ENCODE measurements around the gene UGT1A9. TPM values are rescaled to one million over a fixed set of nuclear protein-coding genes. Genes with fewer than 3 reads are reported as not detected.

UGT1A9 gene
- total RNA-seq, 6 experiments from 2014 or later = not detected

DNA sequence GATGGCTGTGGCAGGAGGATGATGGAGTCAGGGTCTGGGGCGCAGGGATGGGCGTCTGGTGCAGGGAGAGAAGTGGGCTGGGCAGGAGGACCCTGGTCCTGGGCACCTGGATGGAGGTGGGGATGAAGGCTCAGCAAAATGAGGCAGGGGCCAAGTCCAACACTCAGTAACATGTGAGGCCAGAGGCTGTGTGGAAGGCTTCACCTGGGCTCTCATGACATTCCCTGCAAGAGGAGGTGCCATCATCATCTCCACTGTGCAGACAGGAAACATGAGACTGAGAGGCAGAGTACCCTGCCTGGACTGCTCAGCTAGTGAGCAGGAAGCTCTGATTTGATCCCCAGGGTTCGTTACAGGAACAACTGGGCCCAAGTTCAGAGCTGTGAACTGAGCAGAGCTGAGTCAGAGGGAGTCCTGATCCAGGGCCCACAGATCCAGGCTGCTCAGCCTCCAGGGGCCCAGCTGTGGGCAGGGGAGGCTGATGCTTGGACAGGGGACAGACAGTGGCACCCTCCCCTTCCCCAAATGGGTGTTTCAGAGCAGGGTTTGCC, 145.7 kb downstream of the UGT1A9 start:
- H3K9me3 Mint-ChIP-seq = no peaks in the 10 kb centered on the region
- TF ChIP-seq, protein P1, sequence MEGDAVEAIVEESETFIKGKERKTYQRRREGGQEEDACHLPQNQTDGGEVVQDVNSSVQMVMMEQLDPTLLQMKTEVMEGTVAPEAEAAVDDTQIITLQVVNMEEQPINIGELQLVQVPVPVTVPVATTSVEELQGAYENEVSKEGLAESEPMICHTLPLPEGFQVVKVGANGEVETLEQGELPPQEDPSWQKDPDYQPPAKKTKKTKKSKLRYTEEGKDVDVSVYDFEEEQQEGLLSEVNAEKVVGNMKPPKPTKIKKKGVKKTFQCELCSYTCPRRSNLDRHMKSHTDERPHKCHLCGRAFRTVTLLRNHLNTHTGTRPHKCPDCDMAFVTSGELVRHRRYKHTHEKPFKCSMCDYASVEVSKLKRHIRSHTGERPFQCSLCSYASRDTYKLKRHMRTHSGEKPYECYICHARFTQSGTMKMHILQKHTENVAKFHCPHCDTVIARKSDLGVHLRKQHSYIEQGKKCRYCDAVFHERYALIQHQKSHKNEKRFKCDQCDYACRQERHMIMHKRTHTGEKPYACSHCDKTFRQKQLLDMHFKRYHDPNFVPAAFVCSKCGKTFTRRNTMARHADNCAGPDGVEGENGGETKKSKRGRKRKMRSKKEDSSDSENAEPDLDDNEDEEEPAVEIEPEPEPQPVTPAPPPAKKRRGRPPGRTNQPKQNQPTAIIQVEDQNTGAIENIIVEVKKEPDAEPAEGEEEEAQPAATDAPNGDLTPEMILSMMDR (IDR thresholded peaks at IDR 0.05) = no peak
- no peak for DNase-seq
- peaks cover 20% of the 10 kb centered on the region for H3K27me3 Mint-ChIP-seq (ENCODE audit: insufficient read depth)
- H3K4me3 Mint-ChIP-seq = no peak overlapping the region
- H3K27ac Mint-ChIP-seq = no peak overlapping the region
- no peaks in the 10 kb centered on the region for H3K4me1 Mint-ChIP-seq (ENCODE audit: low read depth)
- H3K36me3 Mint-ChIP-seq (ENCODE audit: low read depth) = no peaks in the 10 kb centered on the region

DNA sequence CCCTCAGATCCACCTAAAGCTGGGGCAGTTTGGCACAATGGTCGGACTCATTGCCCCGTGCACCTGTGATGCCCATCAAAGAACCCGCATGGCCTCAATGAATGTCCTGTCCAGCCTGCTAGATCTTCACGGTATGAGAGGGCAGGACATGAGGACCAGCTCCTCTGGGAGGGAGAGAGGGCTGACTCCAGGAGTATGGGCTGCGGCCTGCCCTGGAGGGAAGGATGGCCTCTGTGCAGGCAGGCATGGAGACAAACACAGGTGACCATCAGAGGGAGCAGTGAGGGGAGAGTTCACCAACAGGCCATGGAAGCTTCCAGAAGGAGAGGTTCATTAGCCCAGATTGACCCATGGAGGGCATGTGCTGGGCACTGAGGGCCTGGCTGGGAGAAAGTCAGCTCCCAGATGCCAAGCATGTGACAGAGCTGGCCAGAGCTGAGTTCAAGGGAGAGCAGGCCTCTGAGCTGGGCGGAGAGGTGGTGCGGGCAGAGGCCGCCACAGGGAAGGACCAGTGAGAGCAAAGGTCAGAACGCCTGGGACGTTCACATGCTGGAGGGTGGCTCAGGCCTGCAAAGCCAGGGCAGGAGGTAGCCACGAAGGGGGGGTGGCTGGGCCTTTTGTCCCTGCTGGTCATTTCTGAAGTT, 146.4 kb downstream of the UGT1A9 start:
- Mint-ChIP-seq H3K9me3 (no peaks in the 10 kb centered on the region), H3K4me1 (ENCODE audit: low read depth) (no peaks in the 10 kb centered on the region), H3K27me3 (ENCODE audit: insufficient read depth) (peaks cover 22% of the 10 kb centered on the region), H3K36me3 (ENCODE audit: low read depth) (no peaks in the 10 kb centered on the region), H3K27ac (no peak overlapping the region), H3K4me3 (no peak overlapping the region)
- TF ChIP-seq, protein P1 (IDR thresholded peaks at IDR 0.05) = no peak
- DNase-seq = no peak

DNA sequence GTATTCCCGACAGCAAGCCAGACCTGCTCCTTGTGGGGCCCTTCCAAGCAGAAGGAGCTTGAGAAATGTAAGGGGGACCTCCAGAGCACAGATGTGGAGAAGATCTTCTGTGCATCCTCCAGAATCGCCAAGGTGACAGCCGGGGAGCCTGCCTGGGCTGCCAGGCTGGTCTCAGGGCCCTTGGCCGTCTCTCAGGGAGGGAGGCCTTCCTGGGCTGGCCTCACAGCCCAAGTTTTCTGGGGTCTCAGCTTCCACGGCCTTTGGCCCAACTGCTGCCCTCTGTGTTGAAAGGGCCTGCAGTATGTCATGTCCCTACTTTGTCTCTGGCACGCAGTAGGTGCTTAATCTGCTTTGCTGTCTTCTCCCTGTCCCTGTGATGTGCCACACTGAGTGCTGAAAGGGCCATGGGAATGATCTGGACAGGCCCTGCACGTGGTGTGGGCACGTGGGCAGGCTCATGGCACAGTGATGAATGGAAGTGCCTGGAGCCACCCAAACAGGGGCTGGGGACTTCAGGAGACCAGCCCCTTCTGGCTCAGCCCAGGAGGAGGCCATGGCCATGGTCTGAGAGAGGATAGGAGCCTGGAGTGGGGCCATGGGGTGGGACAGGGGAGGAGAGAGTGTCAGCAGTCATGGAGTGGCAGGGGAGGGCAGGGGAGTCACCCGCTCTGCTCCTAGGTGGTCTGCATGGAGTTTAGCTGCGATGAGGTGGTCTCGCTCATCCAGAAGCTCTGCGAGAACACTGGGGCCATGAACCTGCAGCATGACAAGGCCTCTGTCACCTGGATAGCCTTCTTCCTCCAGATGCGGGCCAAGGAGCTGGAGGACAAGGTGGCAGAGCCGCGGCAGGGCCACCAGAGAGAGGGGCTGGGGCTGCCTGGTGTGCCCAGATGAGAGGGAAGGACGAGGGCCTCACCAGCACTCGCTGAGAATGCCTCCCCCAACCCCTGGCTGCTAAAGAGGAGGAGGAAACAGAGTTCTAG, 147.2 kb downstream of the UGT1A9 start:
- Mint-ChIP-seq H3K36me3 (ENCODE audit: low read depth) (no peaks in the 10 kb centered on the region), H3K9me3 (no peaks in the 10 kb centered on the region), H3K27me3 (ENCODE audit: insufficient read depth) (peaks cover 23% of the 10 kb centered on the region), H3K4me1 (ENCODE audit: low read depth) (no peaks in the 10 kb centered on the region), H3K4me3 (no peak overlapping the region), H3K27ac (no peak overlapping the region)
- no peak for DNase-seq
- TF ChIP-seq, protein P1 (IDR thresholded peaks at IDR 0.05) = no peak

DNA sequence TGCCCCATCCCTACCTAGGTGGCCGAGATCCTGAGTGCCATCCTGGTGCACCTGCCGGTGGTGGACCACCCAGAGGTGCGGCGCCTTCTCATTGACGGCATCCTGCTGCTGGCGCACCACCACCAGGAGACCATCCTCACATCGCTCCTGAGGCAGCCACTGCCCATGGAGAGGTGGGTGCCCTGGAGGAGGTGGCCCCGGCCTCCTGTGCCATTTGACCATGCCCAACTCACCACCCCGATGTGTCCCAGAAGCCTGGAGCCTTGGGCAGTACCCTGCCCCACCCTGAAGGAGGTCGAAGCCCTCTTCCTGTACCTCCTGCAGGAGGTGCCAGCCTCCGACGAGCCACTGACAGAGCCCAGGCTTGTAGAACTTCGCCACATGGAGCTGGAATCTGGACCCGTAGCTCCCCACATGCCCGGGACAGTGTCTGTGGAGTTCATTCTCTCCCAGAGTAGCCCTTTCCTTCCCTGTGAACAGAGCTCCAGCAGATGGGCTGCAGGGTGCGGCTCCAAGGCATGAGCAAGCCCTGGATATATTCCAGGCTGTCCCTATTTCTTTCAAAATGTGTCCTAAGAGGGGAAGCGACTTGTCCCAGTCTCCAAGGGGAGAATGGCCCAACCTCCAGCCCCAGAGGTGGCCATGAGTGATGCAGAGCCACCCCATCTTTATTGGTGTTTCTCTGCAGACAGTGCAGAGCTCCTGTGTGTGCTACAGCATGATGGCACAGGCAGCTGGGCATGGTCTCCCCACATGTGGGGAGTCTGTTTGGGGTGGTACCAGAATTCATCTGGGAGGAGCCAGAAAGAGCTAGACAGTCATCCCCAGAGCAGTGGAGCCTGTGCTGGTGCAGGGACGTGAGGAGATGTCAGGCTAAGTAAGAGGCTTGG, 148.4 kb downstream of the UGT1A9 start:
- H3K36me3 Mint-ChIP-seq (ENCODE audit: low read depth) = no peaks in the 10 kb centered on the region
- H3K9me3 Mint-ChIP-seq = no peaks in the 10 kb centered on the region
- no peak for DNase-seq
- no peak overlapping the region for H3K27ac Mint-ChIP-seq
- H3K4me3 Mint-ChIP-seq = no peak overlapping the region
- TF ChIP-seq, protein P1 (IDR thresholded peaks at IDR 0.05) = no peak
- peaks cover 24% of the 10 kb centered on the region for H3K27me3 Mint-ChIP-seq (ENCODE audit: insufficient read depth)
- no peaks in the 10 kb centered on the region for H3K4me1 Mint-ChIP-seq (ENCODE audit: low read depth)

DNA sequence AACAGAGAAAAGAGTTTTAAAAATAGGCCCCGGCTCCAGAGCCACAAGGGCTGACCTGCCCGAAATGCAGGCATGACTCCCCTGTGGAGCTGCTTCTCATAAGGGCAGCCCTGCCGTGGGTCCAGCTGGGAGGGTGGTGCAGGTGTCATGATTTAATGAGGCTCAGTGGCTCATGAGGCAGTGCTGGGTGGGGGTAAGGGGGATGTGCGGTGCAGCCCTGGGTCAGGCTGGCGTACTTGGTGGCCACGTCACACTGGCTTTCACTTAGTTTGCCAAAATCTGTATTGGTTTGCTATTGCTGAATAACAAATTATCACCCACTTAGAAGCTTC, 149.0 kb downstream of the UGT1A9 start:
- no peak overlapping the region for H3K27ac Mint-ChIP-seq
- no peaks in the 10 kb centered on the region for H3K4me1 Mint-ChIP-seq (ENCODE audit: low read depth)
- TF ChIP-seq, protein P1 (IDR thresholded peaks at IDR 0.05) = no peak
- H3K36me3 Mint-ChIP-seq (ENCODE audit: low read depth) = no peaks in the 10 kb centered on the region
- peaks cover 26% of the 10 kb centered on the region for H3K27me3 Mint-ChIP-seq (ENCODE audit: insufficient read depth)
- no peaks in the 10 kb centered on the region for H3K9me3 Mint-ChIP-seq
- no peak overlapping the region for H3K4me3 Mint-ChIP-seq
- DNase-seq = no peak
